OCI-LY1 (cell line): ENCODE results near the gene USP48.

Experiments used
- H2AFZ ChIP-seq: fragments of 200-600 bp; sonication (generic), shearing (Covaris generic); 2 replicates; pipeline ENCODE4 v1.6.0; 2014; ENCODE audit warnings: antibody characterized with exemption, mild to moderate bottlenecking, low read length
- H3F3A ChIP-seq: fragments of 200-600 bp; sonication (generic), shearing (Covaris generic); 2 replicates; pipeline ENCODE4 v1.6.0; 2014; ENCODE audit warnings: mild to moderate bottlenecking, antibody characterized with exemption, low read length, moderate library complexity; ENCODE audit not compliant: insufficient read depth
- H3K27ac ChIP-seq: fragments of 200-600 bp; sonication (generic); 2 replicates; pipeline ENCODE4 v1.5.1; 2014; ENCODE audit warnings: low read length, mixed run types, mild to moderate bottlenecking, low read depth; ENCODE audit not compliant: poor library complexity, severe bottlenecking
- H3K27me3 ChIP-seq: fragments of 200-600 bp; sonication (generic); 2 replicates; pipeline ENCODE4 v1.6.0; 2014; ENCODE audit warnings: antibody characterized with exemption, mild to moderate bottlenecking, low read length, moderate library complexity; ENCODE audit not compliant: insufficient read depth
- H3K36me3 ChIP-seq: fragments of 200-600 bp; sonication (generic); 2 replicates; pipeline ENCODE4 v1.6.1; 2014; ENCODE audit warnings: mild to moderate bottlenecking, antibody characterized with exemption, low read length, moderate library complexity, mixed read lengths; ENCODE audit not compliant: insufficient read depth
- H3K4me1 ChIP-seq: fragments of 200-600 bp; sonication (generic); 2 replicates; pipeline ENCODE4 v1.5.1; 2014; ENCODE audit warnings: mild to moderate bottlenecking, low read length, moderate library complexity; ENCODE audit not compliant: insufficient read depth, severe bottlenecking
- H3K4me2 ChIP-seq: fragments of 200-600 bp; sonication (generic), shearing (Covaris generic); 2 replicates; pipeline ENCODE4 v1.6.1; 2014; ENCODE audit warnings: low read length
- H3K4me3 ChIP-seq: fragments of 200-600 bp; sonication (generic); 2 replicates; pipeline ENCODE4 v1.5.1; 2014; ENCODE audit warnings: low read length, low read depth, mild to moderate bottlenecking, mixed read lengths; ENCODE audit not compliant: poor library complexity, severe bottlenecking
- H3K79me2 ChIP-seq: fragments of 200-600 bp; shearing (Covaris generic); 2 replicates; pipeline ENCODE4 v1.6.1; 2016; ENCODE audit warnings: mixed run types, low read length, mixed read lengths; ENCODE audit not compliant: insufficient read depth
- H3K9ac ChIP-seq: fragments of 200-600 bp; sonication (generic), shearing (Covaris generic); 2 replicates; pipeline ENCODE4 v1.6.1; 2014; ENCODE audit warnings: mild to moderate bottlenecking, low read length, mixed read lengths
- H3K9me2 ChIP-seq: fragments of 200-600 bp; sonication (generic), shearing (Covaris generic); 2 replicates; pipeline ENCODE4 v1.6.1; 2014; ENCODE audit warnings: low read depth, mild to moderate bottlenecking, low read length, mixed read lengths
- H3K9me3 ChIP-seq: fragments of 200-600 bp; shearing (Covaris generic); 2 replicates; pipeline ENCODE4 v1.6.1; 2014; ENCODE audit warnings: low read length, mixed read lengths
- H4K20me1 ChIP-seq: fragments of 200-600 bp; sonication (generic), shearing (Covaris generic); 2 replicates; pipeline ENCODE4 v1.6.0; 2016; ENCODE audit warnings: mild to moderate bottlenecking, low read length; ENCODE audit not compliant: insufficient read depth
- EZH2 ChIP-seq: fragments of 200-600 bp; sonication (generic), shearing (Covaris generic); IDR thresholded peaks from 2 replicates; pipeline ENCODE4 v1.8.0; 2017; ENCODE audit warnings: borderline replicate concordance, mixed run types, mild to moderate bottlenecking, antibody characterized with exemption, low read length, moderate library complexity, mixed read lengths
- TF ChIP-seq, protein P1 (sequence below): fragments of 200-600 bp; sonication (generic), shearing (Covaris generic); IDR thresholded peaks from 2 replicates; pipeline ENCODE4 v1.5.1; 2017; ENCODE audit warnings: mild to moderate bottlenecking, antibody characterized with exemption, low read length, moderate library complexity, mixed read lengths

The USP48 gene

DNA sequence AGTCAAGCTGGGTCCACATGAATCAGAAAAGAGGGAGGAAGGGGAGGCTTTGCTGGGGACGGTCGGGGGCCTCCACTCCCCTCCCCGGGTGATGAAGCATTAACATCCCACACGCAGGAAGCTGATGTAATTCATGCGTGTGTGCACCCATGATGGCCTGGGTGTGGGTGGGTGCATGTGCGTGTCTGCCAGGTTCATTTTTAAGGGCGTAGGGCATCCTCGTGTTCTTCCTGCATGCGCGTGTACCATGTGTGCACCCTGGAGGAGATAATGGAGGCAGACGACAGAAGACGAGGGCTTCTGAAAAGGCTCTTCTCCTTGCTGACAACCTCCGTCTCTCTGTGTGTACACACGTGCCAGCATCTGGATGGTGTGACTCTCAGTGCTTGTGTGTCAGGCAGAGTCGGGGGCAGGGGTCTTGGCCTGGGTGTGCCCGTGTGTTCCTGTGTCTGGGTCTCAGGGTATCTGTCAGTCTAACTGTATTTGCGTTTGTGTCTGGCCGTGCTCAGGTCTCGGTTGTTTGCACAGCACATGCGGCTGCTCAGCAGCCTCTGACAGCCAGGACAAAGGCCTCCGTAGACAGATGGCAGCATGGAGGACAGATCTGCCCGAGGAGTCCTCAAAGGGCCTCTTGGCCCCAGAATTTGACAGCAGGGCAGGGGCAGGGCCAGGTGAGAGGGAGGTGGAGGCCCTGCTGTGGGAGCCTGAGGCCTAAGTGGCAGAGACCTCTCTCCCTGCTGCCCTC is 116.2 kb downstream of the USP48 start:
- H3K36me3 ChIP-seq: no peaks in the 10 kb centered on the region
- no peak overlapping the region for H3K27ac ChIP-seq
- H3K9ac ChIP-seq: no peak overlapping the region
- no peaks in the 10 kb centered on the region for H3K9me2 ChIP-seq
- H3K4me1 ChIP-seq: no peaks in the 10 kb centered on the region
- H3K79me2 ChIP-seq: no peaks in the 10 kb centered on the region
- 0 out of 2 replicates have a peak, but pooled peaks cover 3% of the 10 kb centered on the region for H3K27me3 ChIP-seq
- TF ChIP-seq EZH2: no peak
- TF ChIP-seq, protein P1, sequence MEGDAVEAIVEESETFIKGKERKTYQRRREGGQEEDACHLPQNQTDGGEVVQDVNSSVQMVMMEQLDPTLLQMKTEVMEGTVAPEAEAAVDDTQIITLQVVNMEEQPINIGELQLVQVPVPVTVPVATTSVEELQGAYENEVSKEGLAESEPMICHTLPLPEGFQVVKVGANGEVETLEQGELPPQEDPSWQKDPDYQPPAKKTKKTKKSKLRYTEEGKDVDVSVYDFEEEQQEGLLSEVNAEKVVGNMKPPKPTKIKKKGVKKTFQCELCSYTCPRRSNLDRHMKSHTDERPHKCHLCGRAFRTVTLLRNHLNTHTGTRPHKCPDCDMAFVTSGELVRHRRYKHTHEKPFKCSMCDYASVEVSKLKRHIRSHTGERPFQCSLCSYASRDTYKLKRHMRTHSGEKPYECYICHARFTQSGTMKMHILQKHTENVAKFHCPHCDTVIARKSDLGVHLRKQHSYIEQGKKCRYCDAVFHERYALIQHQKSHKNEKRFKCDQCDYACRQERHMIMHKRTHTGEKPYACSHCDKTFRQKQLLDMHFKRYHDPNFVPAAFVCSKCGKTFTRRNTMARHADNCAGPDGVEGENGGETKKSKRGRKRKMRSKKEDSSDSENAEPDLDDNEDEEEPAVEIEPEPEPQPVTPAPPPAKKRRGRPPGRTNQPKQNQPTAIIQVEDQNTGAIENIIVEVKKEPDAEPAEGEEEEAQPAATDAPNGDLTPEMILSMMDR: no peak
- H4K20me1 ChIP-seq: no peaks in the 10 kb centered on the region
- H2AFZ ChIP-seq: no peak overlapping the region
- H3K9me3 ChIP-seq: no peaks in the 10 kb centered on the region
- no peak overlapping the region for H3K4me3 ChIP-seq
- H3K4me2 ChIP-seq: no peak overlapping the region
- H3F3A ChIP-seq: no peaks in the 10 kb centered on the region

DNA sequence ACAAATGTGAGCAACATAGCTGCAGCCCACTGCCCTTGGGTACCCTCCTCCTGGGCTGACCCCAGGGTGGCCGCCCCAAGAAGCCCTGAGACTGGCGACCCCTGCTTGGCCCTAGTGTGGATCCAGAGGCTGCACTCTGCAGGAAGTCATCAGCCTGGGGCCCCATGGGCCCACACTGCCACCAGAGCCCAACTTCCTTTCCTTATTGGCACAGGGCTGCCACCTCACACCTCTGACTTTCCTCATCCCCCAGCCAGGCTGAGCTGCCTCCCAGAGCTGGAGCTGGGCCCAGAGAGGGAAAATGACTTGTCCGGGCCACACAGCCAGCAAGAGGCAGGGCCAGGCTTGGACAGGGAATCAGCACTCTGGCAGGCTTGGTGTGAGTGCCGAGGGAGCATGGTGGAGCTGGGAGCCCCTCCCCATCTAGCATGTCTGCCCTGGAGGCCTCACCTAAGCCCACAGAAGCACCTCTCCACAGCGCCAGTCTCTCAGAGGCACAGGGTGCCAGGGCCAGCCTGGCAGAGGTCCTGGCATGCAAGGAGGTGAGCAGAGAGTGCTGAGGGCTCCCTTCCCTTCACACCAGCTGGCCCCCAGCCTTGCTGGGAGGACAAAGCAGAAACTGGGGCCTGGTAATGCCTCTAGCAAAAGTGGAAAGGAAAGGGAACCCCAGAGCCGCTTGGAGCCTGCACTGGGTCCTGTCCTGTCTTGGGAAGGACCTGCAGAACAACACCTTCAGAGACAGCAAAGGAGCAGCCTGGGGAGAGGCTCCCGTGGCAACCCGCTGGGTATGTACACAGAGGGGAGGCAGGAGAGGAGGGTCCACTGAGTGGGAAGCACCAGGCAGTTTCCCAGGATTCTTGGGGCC is 117.0 kb downstream of the USP48 start:
- no peaks in the 10 kb centered on the region for H3K9me2 ChIP-seq
- H3K4me2 ChIP-seq: no peak overlapping the region
- H3K4me1 ChIP-seq: no peaks in the 10 kb centered on the region
- H3K36me3 ChIP-seq: no peaks in the 10 kb centered on the region
- H3F3A ChIP-seq: no peaks in the 10 kb centered on the region
- H3K27me3 ChIP-seq: 0 out of 2 replicates have a peak, but pooled peaks cover 3% of the 10 kb centered on the region
- H3K79me2 ChIP-seq: no peaks in the 10 kb centered on the region
- no peaks in the 10 kb centered on the region for H4K20me1 ChIP-seq
- TF ChIP-seq EZH2: no peak
- TF ChIP-seq, protein P1: no peak
- H3K9ac ChIP-seq: no peak overlapping the region
- no peak overlapping the region for H3K27ac ChIP-seq
- no peak overlapping the region for H3K4me3 ChIP-seq
- H3K9me3 ChIP-seq: no peaks in the 10 kb centered on the region
- no peak overlapping the region for H2AFZ ChIP-seq

DNA sequence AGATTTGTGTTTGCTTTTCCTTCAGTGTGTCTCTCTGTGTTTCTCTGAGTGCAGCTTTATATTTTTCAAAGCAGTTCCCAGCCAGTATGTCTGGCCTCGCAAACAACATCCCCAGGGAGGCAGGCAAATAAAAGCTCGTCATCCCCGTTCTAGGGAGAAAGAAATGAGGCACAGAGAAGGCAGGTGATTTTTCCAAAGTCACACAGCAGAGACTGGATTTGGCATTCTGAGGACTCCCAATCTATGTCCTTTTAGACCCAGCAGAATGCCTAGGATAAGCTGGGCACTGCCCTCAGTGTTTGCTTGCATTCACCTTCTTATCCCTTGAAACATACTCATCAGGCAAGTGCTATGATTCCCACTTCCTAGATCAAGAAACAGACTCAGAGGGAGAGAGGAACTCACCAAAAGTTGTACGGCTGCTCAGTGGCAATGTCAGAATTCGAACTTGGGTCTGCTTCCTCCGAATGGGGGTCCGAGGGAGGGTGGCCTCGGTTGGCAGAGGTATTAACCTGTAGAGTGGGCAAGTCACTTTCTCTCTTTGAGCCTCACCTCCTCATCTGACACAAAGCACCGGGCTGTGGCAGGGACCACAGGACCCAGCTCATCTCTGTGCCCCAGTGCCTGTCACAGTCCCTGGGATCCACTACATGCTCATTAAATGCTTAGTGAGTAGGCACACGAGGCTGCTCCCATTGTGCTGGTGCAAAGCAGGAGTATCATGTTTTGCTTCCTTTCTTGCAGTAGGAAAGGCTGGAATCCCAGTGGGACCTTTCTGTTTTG is 118.0 kb downstream of the USP48 start:
- H3F3A ChIP-seq: no peaks in the 10 kb centered on the region
- no peak overlapping the region for H3K4me2 ChIP-seq
- H3K79me2 ChIP-seq: no peaks in the 10 kb centered on the region
- no peak overlapping the region for H2AFZ ChIP-seq
- H3K9ac ChIP-seq: no peak overlapping the region
- H3K27ac ChIP-seq: no peak overlapping the region
- H4K20me1 ChIP-seq: no peaks in the 10 kb centered on the region
- H3K9me3 ChIP-seq: no peaks in the 10 kb centered on the region
- H3K36me3 ChIP-seq: no peaks in the 10 kb centered on the region
- 0 out of 2 replicates have a peak, but pooled peaks cover 3% of the 10 kb centered on the region for H3K27me3 ChIP-seq
- no peak for TF ChIP-seq EZH2
- TF ChIP-seq, protein P1: no peak
- H3K9me2 ChIP-seq: no peaks in the 10 kb centered on the region
- no peak overlapping the region for H3K4me3 ChIP-seq
- H3K4me1 ChIP-seq: no peaks in the 10 kb centered on the region
